K562 (cell line): ENCODE data around the gene OR2T34.
"Not testable (repeated sequence)": the region's sequence is repeated elsewhere in the genome, so short reads cannot be mapped to it uniquely, and the experiment has no call there.

Source experiments
- CTCF ChIP-seq, 3 experiments: IDR thresholded peaks in 2 of 3; conservative IDR thresholded peaks in 1 of 3; 2 replicates each; pipeline ENCODE4 v1.5.1; 2011 to 2012; ENCODE audit warnings: low read length in 3 of 3, mild to moderate bottlenecking in 3 of 3, control low read depth in 2 of 3, improper control_type of control experiment in 1 of 3, inconsistent platforms in 1 of 3, low read depth in 1 of 3, mixed read lengths in 1 of 3, moderate library complexity in 1 of 3; ENCODE audit not compliant: insufficient read depth in 2 of 3
- MAX ChIP-seq: sonication (generic); formaldehyde crosslinking; IDR thresholded peaks from 2 replicates; pipeline ENCODE4 v1.9.0; 2022; ENCODE audit warnings: mild to moderate bottlenecking, missing genetic modification reagents
- POLR2A ChIP-seq: fragments of 450-650 bp; conservative IDR thresholded peaks from 2 replicates; pipeline ENCODE4 v1.6.1; 2016
- ZNF174 ChIP-seq: fragments of 250-450 bp; sonication (Bioruptor Pico); IDR thresholded peaks from 2 replicates; pipeline ENCODE4 v1.4.0; 2020; ENCODE audit warnings: mild to moderate bottlenecking
- ZNF184 ChIP-seq: sonication (generic); formaldehyde crosslinking; IDR thresholded peaks from 2 replicates; pipeline ENCODE4 v1.5.0; 2020; ENCODE audit warnings: missing genetic modification reagents
- ZNF280B ChIP-seq: fragments of 250-450 bp; sonication (Bioruptor Pico); IDR thresholded peaks from 2 replicates; pipeline ENCODE4 v1.5.1; 2021; ENCODE audit warnings: mild to moderate bottlenecking

- TF ChIP-seq ZNF184; MAX (CRISPR knock-in tag); POLR2A; ZNF280B; CTCF (IDR thresholded peaks at IDR 0.05 in 2 of 3, conservative IDR thresholded peaks at IDR 0.05 in 1 of 3; ENCODE audit: insufficient read depth in 2 of 3, low read depth in 1 of 3, low read length in 3 of 3); ZNF174 (CRISPR knock-in tag): not testable (repeated sequence)
Measured at GRCh38 chr1:248565530-248566373, 8.8 kb downstream of the OR2T34 start.
